Activated CD8-positive, alpha-beta memory T cell treated with anti-CD3 and anti-CD28 coated beads for 1 hour (primary cell): ENCODE results near the gene NDUFB8.
"Not testable (repeated sequence)": the region's sequence is repeated elsewhere in the genome, so short reads cannot be mapped to it uniquely, and the experiment has no call there.

Source experiments
- DNase-seq, 2 donors: peaks; one replicate each; pipeline ENCODE4 v3.0.0-alpha.2; 2020; ENCODE audit warnings: low read depth in 1 of 2; ENCODE audit errors: extremely low read depth in 1 of 2

NDUFB8 gene

DNA sequence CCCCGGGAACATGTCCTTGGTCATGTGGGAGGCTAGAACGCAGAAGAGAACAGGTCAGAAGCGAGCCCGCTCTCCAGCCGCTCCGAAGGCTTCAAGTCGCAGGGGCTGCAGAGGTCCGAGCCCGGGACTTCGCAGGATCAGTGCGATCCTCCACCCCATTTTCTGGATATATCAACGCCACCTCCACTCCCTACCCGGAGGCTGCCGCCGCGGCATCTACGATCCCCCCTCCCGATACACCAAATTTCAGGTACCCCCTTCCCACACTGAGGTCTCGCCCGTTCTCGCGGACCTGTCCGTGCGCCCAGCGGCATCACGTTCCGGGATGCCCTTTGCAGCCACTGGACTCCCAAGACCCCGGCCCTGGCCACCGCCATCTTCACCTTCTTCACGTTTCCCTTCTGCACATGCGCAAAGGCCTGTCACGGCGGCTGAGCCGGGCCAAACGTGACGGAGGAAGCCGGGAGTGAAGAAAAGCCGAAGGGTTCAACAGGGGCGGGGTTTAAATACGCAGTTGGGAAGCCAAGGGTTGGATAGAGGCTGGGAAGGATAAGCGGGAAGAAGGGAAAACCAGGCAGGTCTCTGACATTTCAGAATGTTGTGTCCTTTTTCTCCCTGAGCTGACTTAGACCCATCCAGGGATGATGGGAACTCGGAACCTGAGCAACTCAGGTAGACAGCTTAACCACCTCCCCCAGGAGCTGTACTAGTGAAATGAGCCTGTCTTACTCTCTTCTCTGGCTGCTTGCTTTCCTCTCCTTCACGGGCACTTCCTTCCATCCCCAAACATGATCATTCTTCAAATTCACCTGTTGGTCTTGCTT is at the start of gene NDUFB8:
Gene NDUFB8, minus strand, starts transcription at position 397 of the 824 bp plus-strand sequence. Its CDS starts 20 bp downstream, at position 377.
- peak; percentile 67 to 78 for DNase-seq

DNA sequence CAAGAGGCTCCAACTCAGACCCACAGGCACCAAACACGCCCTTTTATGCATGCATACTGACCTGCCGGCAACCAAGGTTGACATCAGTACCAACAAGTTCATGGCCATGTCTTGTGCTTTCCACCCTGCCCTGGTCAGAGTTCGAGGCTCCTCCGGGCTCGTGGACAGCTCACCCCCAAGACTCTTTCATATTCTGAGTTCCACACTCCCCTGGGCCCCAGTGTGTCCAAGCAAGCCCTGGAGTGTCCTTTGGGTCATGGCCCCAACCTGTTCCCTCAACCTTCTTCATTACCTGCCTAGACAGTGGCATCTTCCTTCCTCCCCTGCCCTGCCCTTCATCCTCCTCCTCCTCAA is 46.6 kb upstream of the NDUFB8 start:
- DNase-seq, result no peak

DNA sequence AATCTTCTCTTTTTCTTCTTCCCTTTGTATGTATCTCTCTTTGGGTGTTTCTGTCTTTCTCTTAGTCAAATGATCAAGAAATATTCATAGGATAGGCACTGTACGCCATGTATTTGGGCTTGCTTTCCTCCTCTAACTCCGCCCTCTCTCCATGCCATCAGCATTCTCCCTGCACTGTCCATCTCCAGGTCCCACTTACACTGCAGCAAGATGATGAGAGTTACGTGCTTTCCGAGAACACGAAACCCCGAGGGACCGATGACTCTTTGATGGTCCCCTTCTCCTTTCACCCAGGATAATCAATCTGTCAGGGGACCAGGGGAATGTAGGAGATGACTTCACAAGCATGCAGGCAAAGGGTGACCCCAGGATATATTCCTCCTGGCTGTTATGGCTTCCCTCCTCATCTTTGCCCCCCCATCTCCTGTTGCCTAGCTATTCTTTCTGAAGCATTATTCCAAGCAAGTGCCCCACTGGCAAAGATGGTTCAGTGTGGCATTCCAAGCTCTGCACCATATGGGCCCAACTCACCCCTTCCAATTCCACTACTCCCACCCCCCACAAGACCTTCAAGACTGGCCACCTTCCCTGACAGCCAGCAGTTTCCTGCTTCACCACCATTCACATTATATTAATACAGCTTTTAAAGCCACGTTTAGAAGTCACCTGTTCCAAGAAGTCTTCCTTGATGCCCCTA is 46.1 kb upstream of the NDUFB8 start:
- DNase-seq, result no peak

DNA sequence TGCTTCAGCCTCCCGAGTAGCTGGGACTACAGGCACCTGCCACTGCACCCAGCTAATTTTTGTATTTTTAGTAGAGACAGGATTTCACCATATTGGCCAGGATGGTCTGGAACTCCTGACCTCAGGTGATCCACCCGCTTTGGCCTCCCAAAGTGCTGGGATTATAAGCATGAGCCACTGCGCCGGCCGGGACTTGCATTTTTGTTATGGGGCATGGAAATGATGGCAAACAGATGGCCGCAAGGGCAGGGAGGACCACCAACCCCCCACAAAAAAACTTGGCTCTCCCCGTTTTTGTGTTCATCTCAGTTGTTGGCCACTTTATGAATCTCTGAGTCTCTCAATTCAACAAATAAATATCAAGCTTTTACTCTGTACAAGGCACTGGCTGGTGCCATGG is 45.5 kb upstream of the NDUFB8 start:
- DNase-seq, result not testable (repeated sequence)

DNA sequence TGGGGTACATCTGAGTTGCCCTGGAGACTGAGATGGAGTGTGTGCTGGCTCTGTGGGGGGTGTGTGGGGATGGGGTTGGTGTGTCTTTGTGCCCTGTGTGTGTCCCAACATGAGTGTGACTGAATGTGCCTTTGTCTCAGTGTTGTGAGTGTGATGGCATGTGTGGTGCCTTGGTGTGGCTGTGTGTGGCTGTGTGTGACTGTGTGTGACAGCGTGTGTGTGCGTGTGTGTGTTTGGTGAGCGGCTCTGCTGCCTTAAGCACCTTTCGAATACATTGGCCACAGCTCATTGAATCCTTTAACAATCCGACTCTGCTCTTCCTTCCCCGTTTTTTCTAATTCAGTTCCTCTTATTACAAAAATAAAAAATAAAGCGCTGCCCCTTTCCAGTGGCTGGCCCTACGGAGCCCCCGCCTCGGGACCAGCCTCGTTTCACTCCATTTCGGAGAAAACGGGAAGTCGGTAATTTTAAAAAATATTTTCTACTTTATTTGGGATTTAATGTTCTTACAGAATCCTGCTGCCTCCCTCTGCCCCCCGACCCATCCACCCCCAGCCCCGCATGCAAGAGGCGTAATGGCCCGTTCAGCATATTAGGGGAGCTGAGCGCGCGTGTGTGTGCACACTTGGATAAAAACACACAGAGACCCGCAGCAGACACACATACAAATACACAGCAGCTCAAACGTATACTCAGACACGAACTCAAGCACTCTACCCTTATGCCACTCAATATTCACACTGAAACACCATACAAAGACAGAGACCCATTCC is 41.6 kb upstream of the NDUFB8 start:
- DNase-seq, result no peak

DNA sequence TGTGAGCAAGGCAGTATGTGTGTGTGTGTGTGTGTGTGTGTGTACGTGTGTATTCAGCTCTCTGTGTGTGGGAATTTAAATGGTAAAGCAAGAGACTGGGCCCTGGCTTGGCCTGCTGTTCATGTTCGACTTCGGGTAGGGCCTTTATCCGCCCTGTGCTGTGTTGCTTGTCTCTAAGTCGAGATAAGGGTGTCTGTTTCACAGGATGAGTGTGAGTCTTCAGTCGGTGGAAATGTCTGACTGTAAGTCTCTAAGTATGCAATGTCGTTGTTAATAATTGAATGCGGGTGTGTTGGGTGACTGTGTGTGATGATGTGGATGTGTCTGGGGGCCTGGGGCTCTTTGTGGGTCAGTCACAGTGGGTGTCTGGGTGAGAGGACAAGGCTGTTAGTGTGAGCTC is 40.8 kb upstream of the NDUFB8 start:
- DNase-seq, result no peak

DNA sequence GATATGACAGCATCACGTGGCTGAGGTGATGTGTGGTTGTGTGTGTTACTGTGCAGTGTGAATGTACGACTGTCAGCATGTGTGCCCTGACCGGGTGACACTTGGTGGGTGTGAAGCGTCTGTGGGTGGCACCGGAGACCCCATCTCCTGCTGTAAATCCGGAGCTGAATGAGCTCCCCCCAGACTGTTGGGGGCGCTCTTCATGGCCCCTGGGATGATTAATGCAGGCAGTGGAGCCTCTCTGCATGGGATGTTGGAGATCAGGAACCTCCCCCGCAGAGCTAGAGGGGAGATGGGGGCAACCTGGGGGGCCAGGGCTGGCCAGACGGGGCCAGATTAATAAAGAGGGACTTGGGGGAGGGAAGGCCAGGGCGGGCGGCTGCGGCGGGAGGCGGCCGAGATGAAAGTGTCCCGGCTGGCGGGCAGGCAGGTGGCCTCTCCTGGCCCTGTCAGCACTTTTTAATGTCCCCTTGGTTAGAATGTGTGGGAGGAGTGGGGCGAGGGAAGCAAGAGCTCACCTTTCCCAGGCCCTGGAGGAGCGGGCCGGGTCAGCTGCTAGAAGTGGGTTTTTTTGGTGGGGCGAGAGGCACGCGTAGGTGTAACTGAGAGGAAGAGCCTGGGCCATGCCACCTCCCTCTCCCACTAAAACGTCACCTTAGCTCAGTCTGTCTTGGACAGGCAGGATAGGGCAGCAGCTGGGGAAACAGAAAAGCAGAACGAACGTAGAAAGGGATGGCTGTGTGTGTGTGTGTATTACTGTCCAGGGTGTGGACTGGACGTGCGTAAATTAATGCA is 40.2 kb upstream of the NDUFB8 start:
- no peak for DNase-seq

DNA sequence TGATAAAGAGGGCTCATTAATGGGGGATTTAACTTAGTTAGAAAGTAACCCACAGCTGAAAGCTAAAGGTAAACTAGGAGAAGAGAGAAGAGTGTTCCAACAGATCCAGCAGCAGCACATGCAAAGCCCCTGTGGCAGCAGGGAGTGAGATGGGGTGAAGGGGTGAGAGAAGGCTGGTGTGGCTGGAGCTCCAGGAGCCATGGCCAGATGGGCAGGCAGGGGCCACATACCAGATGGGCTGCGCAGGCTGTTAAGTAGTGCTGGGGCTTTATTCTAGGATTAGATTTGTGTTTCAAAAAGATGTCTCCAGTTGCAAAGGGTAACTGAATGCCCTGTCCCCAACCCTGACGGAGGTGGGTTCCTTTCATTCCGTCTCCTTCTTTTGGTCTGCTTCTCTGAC is 39.2 kb upstream of the NDUFB8 start:
- DNase-seq, result no peak

DNA sequence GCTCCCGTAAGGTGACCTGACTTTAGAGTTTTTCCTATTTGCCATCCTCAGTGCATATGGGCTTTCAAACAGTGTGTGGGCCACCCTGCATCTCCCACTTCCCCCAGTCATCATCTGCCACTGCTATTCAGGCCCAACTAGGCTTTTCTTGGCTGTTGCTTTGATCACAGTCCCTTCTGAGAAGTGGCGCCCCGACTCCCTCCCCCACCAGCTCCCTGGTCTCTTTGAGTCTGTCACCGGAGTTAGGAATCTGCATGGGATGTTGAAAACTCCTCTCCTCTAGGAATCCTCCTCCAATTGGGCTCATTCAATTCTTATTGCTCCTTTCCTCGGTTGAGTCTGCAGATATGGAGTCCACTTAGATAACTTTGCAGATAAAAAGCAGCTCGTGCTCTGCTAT is 38.2 kb upstream of the NDUFB8 start:
- no peak for DNase-seq

DNA sequence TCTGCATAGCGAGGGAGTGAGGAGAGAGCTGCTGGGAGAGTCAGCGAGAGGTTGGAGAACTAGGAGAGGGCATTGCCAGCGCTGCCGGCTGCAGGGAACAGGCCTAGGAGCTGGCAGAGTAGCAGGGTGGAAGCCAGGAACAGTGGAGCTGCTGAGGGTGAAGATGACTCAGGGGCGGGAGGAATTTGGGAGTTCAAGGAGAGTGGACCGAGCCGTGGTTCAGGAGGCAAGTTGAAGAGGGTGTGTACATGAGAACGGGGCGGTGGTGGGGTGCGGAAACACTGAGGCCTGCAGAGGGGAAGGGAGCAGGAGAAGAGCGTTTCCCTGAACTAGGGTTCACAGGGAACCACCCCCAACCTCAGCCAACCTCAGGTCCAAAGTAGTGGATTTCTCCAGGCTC is 37.6 kb upstream of the NDUFB8 start:
- no peak for DNase-seq

DNA sequence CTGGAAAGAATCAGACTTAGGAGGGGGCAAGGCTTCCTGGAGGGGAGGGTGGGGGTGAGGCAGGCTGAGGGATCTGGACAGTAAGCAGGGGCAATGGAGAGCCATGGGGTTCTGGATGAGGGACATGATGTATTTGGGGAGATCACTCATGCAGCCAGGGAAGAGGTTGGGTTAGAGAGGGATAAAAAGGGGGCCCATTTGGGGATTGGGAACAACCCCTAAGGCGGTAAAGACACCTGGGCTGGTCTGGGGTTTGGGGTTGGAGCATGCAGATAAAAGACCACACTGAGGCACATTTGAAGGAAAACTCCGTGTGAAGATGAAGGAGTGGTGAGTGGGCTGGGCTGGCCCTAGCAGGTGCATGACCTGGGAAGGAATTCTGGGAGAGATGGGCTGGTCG is 36.9 kb upstream of the NDUFB8 start:
- no peak for DNase-seq

DNA sequence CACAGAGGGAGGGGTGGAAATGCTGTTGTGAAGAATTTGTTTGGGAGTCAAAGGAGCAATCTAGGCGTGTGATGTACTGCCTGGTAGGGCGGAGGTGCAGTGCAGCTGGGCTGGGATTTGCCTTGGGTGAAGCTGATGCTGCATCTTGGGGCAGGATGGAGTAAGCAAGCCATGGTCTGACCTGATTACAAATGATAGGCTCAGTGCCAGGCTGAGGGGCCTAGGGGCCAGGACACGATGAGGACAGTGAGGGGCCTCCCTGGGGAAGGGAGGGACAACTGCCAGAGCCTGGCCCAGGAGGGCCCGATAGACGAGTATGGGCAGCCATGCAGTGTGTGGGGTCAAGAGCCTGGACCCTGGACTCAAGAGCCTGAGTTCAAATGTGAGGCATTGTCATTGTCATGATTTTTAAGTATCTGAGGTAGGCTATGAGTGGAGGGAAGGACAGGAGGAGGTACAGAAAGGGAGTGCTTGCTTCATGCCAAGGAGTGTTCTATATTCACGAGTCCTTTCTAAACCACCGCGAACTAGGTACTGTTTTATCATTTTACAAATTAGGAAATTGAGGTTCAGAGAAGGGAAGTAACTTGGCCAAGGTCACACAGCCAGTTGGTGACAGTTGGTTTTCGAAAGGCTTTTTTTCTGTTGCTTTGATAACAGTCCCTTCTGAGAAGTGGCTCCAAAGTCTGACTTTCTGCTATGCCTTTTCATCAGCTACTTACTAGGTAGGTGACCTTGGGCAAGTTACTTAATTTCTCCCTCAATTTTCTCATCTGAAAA is 35.7 kb upstream of the NDUFB8 start:
- DNase-seq, result no peak

DNA sequence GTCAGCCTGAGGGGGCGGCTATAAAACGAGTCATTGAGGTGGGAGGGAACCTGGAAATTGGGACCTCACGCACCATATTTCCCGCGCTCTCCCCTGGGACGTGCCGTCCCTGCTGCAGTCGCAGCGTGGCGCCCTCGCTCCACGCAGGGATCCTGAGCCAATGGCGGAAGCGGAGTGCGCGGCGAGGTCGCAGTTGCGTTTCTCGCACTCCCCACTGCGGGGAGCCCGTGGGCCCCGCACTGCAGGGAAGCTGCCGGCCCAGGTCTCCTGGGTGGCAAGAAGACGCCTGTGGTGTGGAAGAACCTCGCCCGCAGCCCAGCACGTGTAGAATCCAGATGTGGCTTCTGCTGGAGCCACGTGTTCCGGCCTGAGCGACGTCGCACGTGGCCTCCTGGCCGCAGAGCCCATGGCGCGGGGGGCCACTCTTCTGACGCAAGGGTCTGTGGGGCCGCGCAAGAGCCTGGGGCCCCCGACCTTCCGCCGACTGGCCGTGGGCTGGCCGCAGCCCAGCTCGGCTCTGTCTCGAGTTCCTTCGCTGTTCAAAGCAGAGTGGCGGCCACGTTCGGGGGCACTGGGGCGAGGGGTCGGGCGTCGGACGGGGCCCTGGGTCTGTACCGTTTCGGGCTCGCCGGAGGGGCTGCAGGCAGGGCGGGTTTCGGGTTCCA is 32.5 kb upstream of the NDUFB8 start:
- DNase-seq, result peak; percentile 38 to 55

DNA sequence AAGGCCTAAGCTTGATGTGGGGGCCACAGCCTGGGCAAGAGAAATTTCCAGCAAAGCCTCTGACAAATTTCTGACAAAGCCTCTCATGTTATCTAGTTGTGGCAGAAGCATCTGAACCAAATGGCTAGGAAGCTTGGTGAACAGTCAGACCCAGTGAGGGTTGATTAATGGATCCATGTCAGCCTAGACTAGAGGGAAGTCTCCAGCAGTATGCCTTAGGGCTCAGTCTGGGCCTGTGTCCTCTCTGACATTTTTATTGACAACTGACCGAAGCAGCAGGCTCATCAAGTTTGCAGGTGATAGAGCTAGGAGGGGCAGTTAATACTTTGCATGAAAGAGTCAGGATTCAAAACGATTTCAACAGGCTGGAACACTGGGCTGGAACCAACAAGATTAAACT is 31.3 kb upstream of the NDUFB8 start:
- DNase-seq, result no peak

DNA sequence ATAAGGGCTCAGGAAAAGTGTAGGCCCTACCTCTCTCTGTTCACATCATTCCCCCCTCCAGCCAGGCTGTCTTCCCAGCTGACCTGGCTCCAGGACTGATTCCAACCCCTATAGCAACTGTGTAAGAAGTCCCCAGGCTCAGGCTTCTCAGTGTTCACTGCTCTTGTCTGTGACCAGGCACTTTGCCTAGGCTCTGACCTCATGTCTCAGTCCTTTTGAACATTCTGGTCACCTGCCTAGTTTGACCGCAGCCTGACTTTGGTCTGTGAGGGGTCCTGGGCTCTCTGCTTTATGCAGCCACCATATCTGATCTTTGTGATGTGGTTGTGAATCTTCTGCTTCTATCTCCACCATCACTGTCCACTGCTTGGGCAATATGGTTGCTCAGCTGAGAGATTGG is 30.6 kb upstream of the NDUFB8 start:
- DNase-seq, result no peak

DNA sequence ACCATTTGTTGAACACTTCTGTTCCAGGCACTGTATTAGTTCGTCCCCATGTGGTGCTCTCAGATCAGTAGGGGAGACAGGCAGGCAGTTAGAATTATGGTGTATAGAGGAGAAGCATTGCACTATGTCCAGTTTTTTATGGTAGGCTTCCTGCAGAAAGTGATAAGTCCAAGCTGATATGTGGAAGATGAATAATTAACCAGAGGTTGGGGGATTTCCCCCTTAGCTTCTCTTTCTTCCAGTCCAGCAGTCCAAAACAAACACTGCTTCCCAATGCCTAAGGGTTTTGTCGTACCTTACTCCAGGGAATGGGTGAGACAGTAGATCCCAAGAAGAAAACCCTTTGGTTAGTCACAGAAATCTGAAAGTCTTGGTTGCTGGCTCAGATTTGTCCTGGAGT is 25.2 kb upstream of the NDUFB8 start:
- DNase-seq, result no peak

DNA sequence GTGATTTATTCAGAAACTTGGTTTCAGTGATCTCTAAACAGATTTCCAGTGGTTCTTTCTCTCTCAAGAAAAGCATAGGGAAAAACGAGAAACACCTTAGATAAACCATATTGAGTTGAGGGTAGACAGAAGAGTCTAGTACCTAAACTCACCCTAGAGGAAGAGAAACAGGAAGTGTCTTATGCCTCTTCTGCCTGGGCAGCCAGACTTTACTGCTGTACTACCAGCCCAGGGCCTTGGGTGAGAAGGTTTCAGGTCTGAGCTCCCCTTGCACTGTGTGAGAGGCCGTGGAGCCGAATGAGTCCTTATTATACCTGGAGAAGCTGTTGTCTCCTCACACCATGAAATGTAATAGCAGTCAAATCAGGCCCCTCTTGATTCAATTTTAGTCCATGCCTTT is 24.3 kb upstream of the NDUFB8 start:
- DNase-seq, result no peak

DNA sequence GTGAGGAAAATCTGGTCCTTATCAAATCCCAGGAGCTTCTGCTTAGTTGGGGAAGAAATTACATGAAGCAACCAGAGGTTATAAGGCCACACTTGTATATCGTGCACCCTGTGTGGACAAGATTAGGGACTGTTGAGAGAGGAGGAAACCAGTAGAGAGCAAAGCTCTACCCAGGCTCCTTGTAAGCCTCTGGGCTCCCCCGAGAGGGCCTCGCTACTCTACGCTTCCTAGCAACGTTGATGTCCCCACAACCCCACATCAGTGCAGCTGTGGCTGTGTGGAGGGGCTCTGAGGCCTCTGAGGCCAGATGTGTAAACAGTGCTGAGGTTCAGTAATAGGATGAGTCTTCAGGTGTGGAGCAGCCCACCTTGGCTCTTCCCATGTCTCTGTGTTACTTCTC is 22.1 kb upstream of the NDUFB8 start:
- no peak for DNase-seq

DNA sequence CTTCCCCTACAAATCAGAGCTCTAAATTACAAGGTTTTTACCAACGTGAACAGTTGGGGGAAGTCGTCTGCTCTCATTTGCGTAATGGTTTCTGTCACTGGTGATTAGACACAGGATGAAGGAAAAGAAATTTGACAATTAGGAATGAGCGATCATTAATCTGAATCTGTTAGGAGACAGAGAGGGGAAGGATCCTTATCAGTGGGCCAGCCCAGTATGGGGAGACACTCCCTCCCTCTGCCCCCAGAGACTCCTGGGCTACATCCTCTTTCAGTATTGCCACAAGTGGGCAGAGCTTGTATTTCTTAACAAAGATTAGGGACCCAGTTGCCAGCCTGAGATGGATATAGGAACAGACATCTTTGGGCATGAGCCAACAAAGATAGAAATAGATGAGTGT is 21.5 kb upstream of the NDUFB8 start:
- DNase-seq, result no peak

DNA sequence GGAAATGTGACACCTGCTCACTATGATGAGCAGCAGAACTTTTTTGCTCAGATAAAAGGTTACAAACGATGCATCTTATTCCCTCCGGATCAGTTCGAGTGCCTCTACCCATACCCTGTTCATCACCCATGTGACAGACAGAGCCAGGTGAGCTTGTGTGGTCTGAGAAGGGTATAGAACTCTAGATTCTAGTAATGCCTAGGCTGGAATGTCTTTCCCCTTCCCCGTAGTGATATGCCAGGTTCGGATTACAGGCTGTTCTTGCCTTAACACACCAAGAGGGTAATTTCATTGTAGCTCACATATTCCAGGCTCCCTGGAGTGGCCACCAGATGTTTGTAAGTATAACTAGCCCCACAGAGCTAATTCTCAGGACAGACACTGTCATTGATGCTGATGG is 15.3 kb upstream of the NDUFB8 start:
- no peak for DNase-seq
